ENCODE measurements around the gene NCBP3. TPM values are rescaled to one million over a fixed set of nuclear protein-coding genes. Genes with fewer than 3 reads are reported as not detected.

Gene NCBP3
- total and polyA plus RNA-seq, 2 of the 8 experiments (the other 6 are each of a cell fraction or from before 2014, with no cell fraction given): 19.6 to 46.1 TPM

- 97% methylated on average over 4 of the region's 4 CpGs; no CpG with 5 or more reads in 1 of the 2 experiments for WGBS, 2 experiments (ENCODE audit: extremely low coverage in 1 of 2, insufficient coverage in 1 of 2, insufficient read length in 1 of 2, insufficient replicate concordance in 2 of 2, low coverage in 1 of 2, low lambda C conversion rate in 2 of 2, missing lambda C conversion rate in 1 of 2)
- H3K4me2 ChIP-seq (ENCODE audit: insufficient read depth in 1 of 2, low read depth in 2 of 2, low read length in 2 of 2): no peak overlapping the region
- no peak overlapping the region for H2BK120ac ChIP-seq (replicated peaks; ENCODE audit: low read depth, low read length)
- H3K14ac ChIP-seq (ENCODE audit: insufficient read length): no peak overlapping the region
- no peak overlapping the region for H4K8ac ChIP-seq (ENCODE audit: extremely low read depth, insufficient read depth, low read length)
- no peaks in the 10 kb centered on the region for H3K9me3 ChIP-seq (ENCODE audit: insufficient read depth in 2 of 2, low read depth in 1 of 2, low read length in 1 of 2)
- no peaks in the 10 kb centered on the region for H3K79me1 ChIP-seq (ENCODE audit: low read depth, low read length)
- H3K23me2 ChIP-seq (ENCODE audit: low read depth, low read length): no peaks in the 10 kb centered on the region
- H2BK15ac ChIP-seq (ENCODE audit: low read length): no peak overlapping the region
- H2AK5ac ChIP-seq (ENCODE audit: low read depth, low read length): no peak overlapping the region
- H2BK20ac ChIP-seq (ENCODE audit: low read length): no peak overlapping the region
- peaks cover 0 to 5% of the 10 kb centered on the region in 2 experiments for H4K20me1 ChIP-seq (replicated peaks in 1 of 2; ENCODE audit: control insufficient read depth in 1 of 2, insufficient read depth in 2 of 2, low read length in 2 of 2)
- H3K27ac ChIP-seq (ENCODE audit: low read depth, low read length): no peak overlapping the region
- FAIRE-seq (no peak), DNase-seq (ENCODE audit: low read depth in 1 of 2, low spot score in 2 of 2) (no peak)
- H3K36me3 ChIP-seq (ENCODE audit: control insufficient read depth in 2 of 4, insufficient read depth in 4 of 4, low read length in 3 of 4): peaks cover 13 to 62% (median 37%) of the 10 kb centered on the region in 4 experiments
- no peak overlapping the region for H3K4me3 ChIP-seq (ENCODE audit: extremely low read depth in 1 of 4, insufficient read depth in 2 of 4, low read depth in 3 of 4, low read length in 4 of 4)
- CTCF ChIA-PET (ENCODE audit: partially characterized antibody): interaction anchor here (2.7 to 3.4 kb wide), 2 partner anchors 17 to 71 kb away, joined by 13 to 18 read pairs; no protein-coding TSS in a partner anchor
- H2AFZ ChIP-seq (ENCODE audit: low read length): no peak overlapping the region
- H3K4me1 ChIP-seq (replicated peaks in 1 of 4; ENCODE audit: control insufficient read depth in 3 of 4, insufficient read depth in 4 of 4, low read length in 3 of 4): no peaks in the 10 kb centered on the region
- H4K5ac ChIP-seq (ENCODE audit: insufficient read length, low read depth, low read length): no peak overlapping the region
- no peaks in the 10 kb centered on the region for H3K27me3 ChIP-seq (replicated peaks in 1 of 4; ENCODE audit: control insufficient read depth in 3 of 4, extremely low read depth in 1 of 4, insufficient read depth in 3 of 4, low read length in 3 of 4)
- no peak overlapping the region for H4K91ac ChIP-seq (replicated peaks; ENCODE audit: insufficient read length, low read length)
- no peak overlapping the region for H3K23ac ChIP-seq (ENCODE audit: insufficient read length)
- no peak overlapping the region for H3K9ac ChIP-seq (replicated peaks in 1 of 4; ENCODE audit: extremely low read depth in 1 of 4, low read depth in 3 of 4, low read length in 3 of 4)
- no peak overlapping the region for H2BK5ac ChIP-seq (ENCODE audit: low read depth, low read length)
- H3K18ac ChIP-seq (ENCODE audit: extremely low read depth, low read length): no peak overlapping the region
- H3K4ac ChIP-seq (replicated peaks; ENCODE audit: insufficient read length, low read depth, low read length): no peak overlapping the region
- POLR2A ChIA-PET (ENCODE audit: partially characterized antibody): interaction anchor here (0.9 kb wide), 1 partner anchor 9 kb away, joined by 4 read pairs; the partner anchor contains the start of gene ITGAE
- H3K79me2 ChIP-seq (ENCODE audit: control insufficient read depth in 1 of 2, insufficient read depth in 2 of 2, low read length in 2 of 2): no peaks in the 10 kb centered on the region
- H3K56ac ChIP-seq (replicated peaks; ENCODE audit: insufficient read length, low read depth, low read length): no peak overlapping the region
- H2BK12ac ChIP-seq (ENCODE audit: low read depth, low read length): no peak overlapping the region
Observed at GRCh38 chr17:3809135-3809534, 36.9 kb downstream of the NCBP3 start.
